HG02610 (cell line): ENCODE measurements around the gene EVI2A.
A peak's percentile ranks its signal among the peaks of the same experiment; 100 is the strongest.
"Not testable (repeated sequence)": the region's sequence is repeated elsewhere in the genome, so short reads cannot be mapped to it uniquely, and the experiment has no call there.

ENCODE experiments used
- ATAC-seq: cut with Tn5 transposase; IDR thresholded peaks from one replicate; pipeline ENCODE4 v1.9.1; 2021; ENCODE audit warnings: mild to moderate bottlenecking, moderate library complexity; ENCODE audit not compliant: unreplicated experiment

The EVI2A gene

DNA sequence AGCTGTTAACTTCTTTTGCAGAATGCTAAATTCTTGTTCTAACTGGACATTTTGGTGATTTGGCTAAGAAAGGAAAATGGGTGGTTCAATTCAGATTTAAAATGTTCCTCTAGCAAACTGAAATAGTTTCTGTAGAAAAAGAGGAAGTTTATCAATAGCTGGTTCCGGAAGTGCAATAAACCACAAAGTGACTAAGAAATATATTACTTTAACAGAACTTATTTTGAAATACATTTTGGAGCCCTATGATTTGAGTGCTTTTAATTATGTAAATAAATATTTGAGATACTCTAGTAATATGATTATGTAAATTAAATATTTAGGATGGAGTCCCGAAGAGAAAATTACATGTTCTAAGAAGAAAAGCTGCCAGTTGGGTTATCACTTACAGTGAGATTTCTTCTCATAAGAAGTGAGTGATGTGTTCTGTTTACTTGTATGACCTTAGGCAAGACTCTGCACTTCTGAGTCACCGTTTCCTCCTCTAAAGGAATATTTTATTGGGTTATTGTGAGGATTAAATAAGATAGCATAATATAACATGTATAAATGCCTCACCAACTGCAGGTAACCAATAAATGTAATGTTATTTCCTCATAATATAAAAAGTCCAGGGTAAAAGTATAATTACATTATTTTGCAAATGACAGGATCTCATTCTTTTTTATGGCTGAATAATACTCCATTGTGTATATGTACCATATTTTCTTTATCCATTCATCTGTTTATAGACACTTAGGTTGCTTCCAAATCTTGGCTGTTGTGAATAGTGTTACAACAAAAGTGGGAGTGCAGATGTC is 7.2 kb downstream of the EVI2A start, which contains the start of gene EVI2B:
Gene EVI2B (minus strand): TSS at position 73 of the 800 bp plus-strand sequence. CDS start 8,445 bp downstream, outside the sequence.
- ATAC-seq, result peak; percentile 32

- not testable (repeated sequence) for ATAC-seq
Measured at GRCh38 chr17:31312223-31312622, 9.2 kb downstream of the EVI2A start.

GRCh38 chr17:31311526-31311925 is 9.9 kb downstream of the EVI2A start:
- no peak for ATAC-seq

- no peak for ATAC-seq
Measured at GRCh38 chr17:31310886-31311285, 10.5 kb downstream of the EVI2A start.

- ATAC-seq, result no peak
Measured at GRCh38 chr17:31310260-31310659, 11.2 kb downstream of the EVI2A start.

GRCh38 chr17:31309556-31309955 is 11.9 kb downstream of the EVI2A start:
- ATAC-seq, result no peak

- ATAC-seq, result peak; percentile 63
Measured at GRCh38 chr17:31308372-31309334, 12.8 kb downstream of the EVI2A start.

- ATAC-seq, result no peak
Measured at GRCh38 chr17:31307640-31308039, 13.8 kb downstream of the EVI2A start.

GRCh38 chr17:31299624-31300023 is 21.8 kb downstream of the EVI2A start:
- ATAC-seq, result no peak

GRCh38 chr17:31297090-31297489 is 24.3 kb downstream of the EVI2A start, which contains the start of gene OMG:
Gene OMG (minus strand): TSS chr17:31297239. CDS start chr17:31296331, 908 bp downstream.
- no peak for ATAC-seq

GRCh38 chr17:31296142-31296541 is 25.3 kb downstream of the EVI2A start:
- ATAC-seq, result no peak

- no peak for ATAC-seq
Measured at GRCh38 chr17:31295489-31295871, 25.9 kb downstream of the EVI2A start.

DNA sequence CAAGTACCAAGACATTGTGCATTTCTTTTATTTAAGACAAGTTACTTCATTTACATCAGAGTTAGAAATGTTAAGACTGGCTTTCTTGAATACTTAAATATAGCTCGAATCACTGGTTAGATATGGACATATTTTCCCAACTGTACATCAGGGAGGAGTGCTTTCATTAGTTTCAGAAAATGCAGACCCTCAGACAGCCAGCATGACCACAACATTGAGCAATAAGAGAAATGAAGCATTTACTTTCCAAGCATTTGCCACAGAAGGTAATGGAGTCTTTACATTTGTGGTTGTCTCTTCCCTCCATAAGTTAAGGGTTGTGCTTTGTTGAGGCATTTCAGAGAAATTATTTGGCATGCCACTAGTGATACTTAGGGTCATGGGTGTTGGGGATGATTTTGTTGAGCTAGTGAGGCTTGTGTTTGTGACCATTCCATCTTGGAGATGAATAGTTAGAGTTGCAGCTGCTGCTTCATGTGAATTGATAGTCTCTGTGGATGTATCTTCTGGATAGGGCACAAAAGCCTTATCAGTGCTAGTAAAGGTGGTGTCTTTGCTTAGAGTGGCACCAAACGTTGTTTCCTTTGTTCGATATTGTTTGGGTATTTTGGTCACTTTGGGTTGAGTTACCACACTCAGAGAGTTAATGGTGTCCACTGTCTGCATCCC is 26.5 kb downstream of the EVI2A start:
- ATAC-seq, result no peak

- ATAC-seq, result no peak
Measured at GRCh38 chr17:31294231-31294630, 27.2 kb downstream of the EVI2A start.

- no peak for ATAC-seq
Measured at GRCh38 chr17:31293581-31293980, 27.8 kb downstream of the EVI2A start.

- no peak for ATAC-seq
Measured at GRCh38 chr17:31291820-31292219, 29.6 kb downstream of the EVI2A start.

DNA sequence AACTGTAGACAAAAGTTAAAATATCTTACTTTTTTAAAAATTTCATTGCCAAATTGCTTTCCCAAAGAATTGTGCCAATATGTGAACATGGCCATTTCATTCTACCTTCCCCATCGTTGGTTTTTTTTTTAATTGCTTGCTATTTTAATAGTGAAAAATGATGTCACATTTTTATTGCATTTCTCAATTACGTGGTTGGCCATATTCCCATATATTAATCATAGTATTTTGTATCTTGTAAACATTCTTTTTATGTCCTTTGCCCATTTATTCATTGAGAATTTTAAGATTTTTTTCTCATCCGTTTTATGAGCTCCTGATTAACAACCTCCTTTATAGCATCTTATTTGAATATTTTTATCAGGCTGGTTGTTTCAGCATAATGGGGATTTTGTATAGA is 31.6 kb downstream of the EVI2A start:
- no peak for ATAC-seq

DNA sequence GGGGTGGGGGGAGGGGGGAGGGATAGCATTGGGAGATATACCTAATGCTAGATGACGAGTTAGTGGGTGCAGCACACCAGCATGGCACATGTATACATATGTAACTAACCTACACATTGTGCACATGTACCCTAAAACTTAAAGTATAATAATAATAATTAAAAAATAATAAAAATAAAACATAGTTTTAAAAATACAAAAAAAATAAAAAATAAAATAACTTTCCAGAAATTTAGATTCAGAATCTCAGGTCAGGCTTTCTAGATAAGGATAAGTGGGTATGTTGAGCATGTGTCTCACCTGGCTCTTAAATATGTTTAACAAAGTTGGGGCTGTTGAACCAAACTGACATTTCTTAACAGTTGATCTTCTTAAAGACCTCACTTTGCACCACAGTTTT is 33.5 kb downstream of the EVI2A start:
- not testable (repeated sequence) for ATAC-seq

DNA sequence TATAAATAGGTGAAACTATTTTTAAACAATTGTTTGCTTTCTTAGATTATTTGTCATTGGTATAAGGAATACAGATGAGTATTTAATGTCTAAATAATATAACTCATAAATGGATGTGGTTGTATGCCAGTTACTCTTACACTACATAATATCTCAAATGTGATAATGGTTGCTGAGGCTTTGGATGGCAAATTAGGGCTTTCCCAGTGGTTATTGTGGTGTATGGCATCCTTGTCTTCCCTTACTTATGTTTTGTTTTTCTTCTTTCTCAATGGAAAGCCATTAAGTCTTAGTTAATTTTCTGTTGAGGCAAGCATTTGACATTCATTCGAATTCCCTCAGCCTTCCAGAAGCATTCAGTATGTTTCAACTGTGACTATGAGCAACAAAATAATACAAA is 34.8 kb downstream of the EVI2A start:
- ATAC-seq, result no peak

DNA sequence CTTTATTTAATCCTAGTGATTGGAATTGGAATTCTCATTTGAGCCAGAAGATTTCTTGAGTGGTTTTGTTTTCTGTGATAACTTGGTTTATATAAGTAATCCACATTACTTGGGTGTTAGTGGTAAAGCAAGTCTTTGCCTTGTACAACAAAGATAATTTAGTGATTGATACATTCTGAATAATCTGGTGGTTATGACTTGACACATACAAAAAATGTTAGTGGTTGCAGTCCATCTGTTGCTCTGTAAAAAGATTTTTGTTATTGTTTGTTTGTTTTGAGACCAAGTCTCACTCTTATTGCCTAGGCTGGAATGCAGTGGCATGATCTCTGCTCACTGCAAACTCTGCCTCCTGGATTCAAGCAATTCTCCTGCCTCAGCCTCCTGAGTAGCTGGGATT is 37.6 kb downstream of the EVI2A start:
- ATAC-seq, result no peak

DNA sequence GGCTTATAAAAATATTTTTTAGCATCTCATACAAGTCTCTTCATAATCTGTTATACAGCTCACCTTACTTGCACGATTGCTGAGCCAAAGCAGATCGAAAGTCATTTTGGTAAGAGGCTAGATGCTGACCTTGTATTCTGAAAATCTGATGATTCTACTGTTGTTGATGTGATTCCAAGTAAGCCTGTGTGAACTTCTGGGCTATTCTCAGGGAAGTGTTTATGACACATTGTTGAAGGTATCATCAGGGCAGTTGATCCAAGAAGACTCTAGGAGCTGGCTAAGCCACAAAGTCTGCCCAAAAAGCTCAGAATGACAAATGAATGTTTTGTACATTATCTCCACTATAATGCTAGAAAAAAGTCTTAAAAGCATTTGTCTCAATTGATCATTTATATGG is 40.4 kb downstream of the EVI2A start:
- ATAC-seq, result no peak
